ACC112 (cell line): ENCODE results near the gene SCML2.

Experiments
- H2AFZ ChIP-seq: fragments of 200-600 bp; sonication (generic); one replicate; pipeline ENCODE4 v1.6.0; 2017; ENCODE audit warnings: antibody characterized with exemption, low read length; ENCODE audit not compliant: unreplicated experiment
- H3K27ac ChIP-seq: fragments of 200-600 bp; sonication (generic); 2 replicates; pipeline ENCODE4 v1.5.1; 2014; ENCODE audit warnings: low read depth, mild to moderate bottlenecking, antibody characterized with exemption, low read length, moderate library complexity
- H3K27me3 ChIP-seq: fragments of 200-600 bp; sonication (generic); 2 replicates; pipeline ENCODE4 v1.6.1; 2014; ENCODE audit warnings: mild to moderate bottlenecking, antibody characterized with exemption, low read length, moderate library complexity, mixed read lengths; ENCODE audit not compliant: insufficient read depth
- H3K36me3 ChIP-seq: fragments of 200-600 bp; sonication (generic); 2 replicates; pipeline ENCODE4 v1.6.1; 2016; ENCODE audit warnings: mild to moderate bottlenecking, antibody characterized with exemption, low read length, moderate library complexity, mixed read lengths; ENCODE audit not compliant: insufficient read depth
- H3K4me1 ChIP-seq: fragments of 200-600 bp; sonication (generic); one replicate; pipeline ENCODE4 v1.6.1; 2016; ENCODE audit warnings: low read length, mixed read lengths; ENCODE audit not compliant: insufficient read depth, unreplicated experiment, control insufficient read depth
- H3K4me3 ChIP-seq: fragments of 200-600 bp; sonication (generic); 2 replicates; pipeline ENCODE4 v1.5.1; 2014; ENCODE audit warnings: mild to moderate bottlenecking, low read depth, low read length
- H3K79me2 ChIP-seq: fragments of 200-600 bp; sonication (generic); one replicate; pipeline ENCODE4 v1.6.0; 2016; ENCODE audit warnings: low read length; ENCODE audit not compliant: control insufficient read depth, unreplicated experiment, insufficient read depth

Gene SCML2

GRCh38 chrX:18203631-18204030 is 150.9 kb downstream of the SCML2 start:
- Histone ChIP-seq H3K4me1 (no peaks in the 10 kb centered on the region), H2AFZ (no peak overlapping the region), H3K4me3 (no peak overlapping the region), H3K27ac (no peak overlapping the region), H3K36me3 (no peaks in the 10 kb centered on the region), H3K27me3 (peaks cover 8% of the 10 kb centered on the region; the same call in 1 of the 2 replicates), H3K79me2 (no peaks in the 10 kb centered on the region)

DNA sequence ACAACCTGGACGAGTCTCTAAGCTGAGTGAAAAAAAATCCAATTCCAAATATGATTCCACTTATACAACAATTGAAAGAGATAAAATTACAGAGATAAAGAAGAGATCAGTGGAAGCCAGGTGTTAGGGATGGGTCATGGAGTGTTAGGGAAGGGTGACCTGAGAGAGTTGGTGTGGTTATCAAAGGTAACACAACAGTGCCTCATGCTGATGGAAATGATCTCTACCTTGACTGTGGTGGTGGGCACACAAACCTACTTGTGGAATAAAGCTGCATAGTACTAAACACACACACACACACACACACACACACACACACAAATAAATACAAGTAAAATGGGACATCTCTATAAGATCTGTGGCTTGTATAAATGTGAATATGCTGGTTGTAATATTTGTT is 159.8 kb downstream of the SCML2 start:
- Histone ChIP-seq H3K27ac (no peak overlapping the region), H2AFZ (no peak overlapping the region)

More for the DNA sequence above, 159.8 kb downstream of the SCML2 start:
- no peaks in the 10 kb centered on the region for H3K36me3 ChIP-seq
- H3K4me3 ChIP-seq, result no peak overlapping the region
- H3K4me1 ChIP-seq, result no peaks in the 10 kb centered on the region
- H3K79me2 ChIP-seq, result no peaks in the 10 kb centered on the region
- H3K27me3 ChIP-seq, result peaks cover 39% of the 10 kb centered on the region
